Panc1 (cell line): ENCODE measurements around the gene IKZF3.

ENCODE experiments used
- CTCF ChIP-seq: fragments of 450-650 bp; IDR thresholded peaks from 2 replicates; pipeline ENCODE4 v1.5.1; 2017; ENCODE audit warnings: mild to moderate bottlenecking
- POLR2AphosphoS5 ChIP-seq: IDR thresholded peaks from 2 replicates; pipeline ENCODE4 v1.6.1; 2012; ENCODE audit warnings: mild to moderate bottlenecking, low read depth, low read length, moderate library complexity
- REST ChIP-seq, 2 experiments: IDR thresholded peaks; 2 replicates each; pipeline ENCODE4 v1.6.1; 2011 to 2012; ENCODE audit warnings: low read depth in 2 of 2, control low read depth in 1 of 2, low read length in 1 of 2, mild to moderate bottlenecking in 1 of 2, moderate library complexity in 1 of 2; ENCODE audit not compliant: insufficient read depth in 1 of 2
- SIN3A ChIP-seq: IDR thresholded peaks from 2 replicates; pipeline ENCODE4 v1.6.1; 2012; ENCODE audit warnings: low read depth, mild to moderate bottlenecking, low read length, moderate library complexity, borderline replicate concordance; ENCODE audit not compliant: insufficient read depth
- TCF7L2 ChIP-seq: IDR thresholded peaks from 2 replicates; pipeline ENCODE4 v1.6.1; 2011; ENCODE audit warnings: mild to moderate bottlenecking, low read depth, low read length, inconsistent platforms

DNA sequence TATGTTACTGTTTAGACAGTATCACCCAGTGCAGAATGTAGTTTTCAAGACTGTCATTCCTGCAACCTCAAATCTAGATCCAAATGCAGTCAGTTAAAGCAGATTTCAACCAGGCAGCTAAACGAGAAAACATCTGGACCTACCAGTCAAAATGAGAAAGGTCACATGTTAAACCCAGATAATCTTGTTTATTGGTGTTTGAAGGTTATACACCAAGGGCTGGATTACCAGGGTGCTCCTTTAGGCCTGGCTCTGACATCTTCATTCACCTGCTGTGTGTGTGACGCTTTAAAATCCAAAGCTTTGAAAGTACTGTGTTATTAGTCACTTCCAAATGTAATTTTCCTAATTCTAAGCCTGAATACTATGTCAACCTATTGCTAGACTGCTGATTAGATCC, 54.9 kb downstream of the IKZF3 start:
- TF ChIP-seq CTCF = no peak
- no peak for TF ChIP-seq POLR2AphosphoS5
- TF ChIP-seq REST (IDR thresholded peaks at IDR 0.05; ENCODE audit: insufficient read depth in 1 of 2, low read depth in 2 of 2, low read length in 1 of 2) = no peak
- TF ChIP-seq TCF7L2 = no peak
- TF ChIP-seq SIN3A = no peak
